Measurements from ENCODE around the gene FAM3A.

Gene FAM3A

GRCh38 chrX:154478728-154479622, 37.1 kb downstream of the FAM3A start, which contains the start of gene LAGE3:
LAGE3 (minus strand) TSS chrX:154479281; CDS start chrX:154478915, 366 bp downstream.
- peak; percentile 55 to 78 for DNase-seq

DNA sequence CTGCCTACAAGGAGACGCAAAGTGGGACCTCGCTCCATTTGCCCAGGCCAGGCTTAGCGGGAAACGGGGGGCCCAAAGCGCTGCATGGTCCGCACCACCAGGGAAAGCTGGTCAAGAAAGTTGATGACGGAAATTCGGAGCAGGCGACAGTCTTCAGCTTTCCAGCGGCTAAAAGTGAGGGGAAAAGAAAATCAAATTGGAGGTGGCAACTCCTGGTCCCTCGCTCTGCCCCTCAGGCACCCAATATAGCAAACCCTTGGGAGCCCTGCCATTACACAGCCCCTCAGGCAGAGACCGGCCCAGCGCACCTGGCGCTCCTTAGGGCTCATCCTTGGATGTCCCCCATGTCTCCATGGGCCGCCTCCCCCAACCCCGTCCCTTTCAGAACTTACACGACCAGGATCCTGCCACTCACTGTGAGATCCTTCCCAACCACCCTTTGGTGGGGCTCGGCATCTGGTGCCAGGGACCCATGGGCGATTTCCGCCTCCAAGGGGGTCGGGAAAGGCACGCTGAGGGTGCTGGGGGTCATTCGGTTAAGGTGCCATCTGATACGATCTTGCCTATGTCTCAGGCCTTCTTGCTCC, 38.0 kb downstream of the FAM3A start:
- DNase-seq, result no peak

- no peak for DNase-seq
These were observed 39.2 kb downstream of the FAM3A start for GRCh38 chrX:154476821-154477220.

GRCh38 chrX:154473683-154474082, 42.3 kb downstream of the FAM3A start:
- DNase-seq, result no peak

GRCh38 chrX:154472685-154473632, 43.1 kb downstream of the FAM3A start:
- DNase-seq, result no peak

GRCh38 chrX:154471839-154472684, 44.0 kb downstream of the FAM3A start:
- DNase-seq, result no peak

GRCh38 chrX:154470914-154471568, 45.0 kb downstream of the FAM3A start:
- no peak for DNase-seq

DNA sequence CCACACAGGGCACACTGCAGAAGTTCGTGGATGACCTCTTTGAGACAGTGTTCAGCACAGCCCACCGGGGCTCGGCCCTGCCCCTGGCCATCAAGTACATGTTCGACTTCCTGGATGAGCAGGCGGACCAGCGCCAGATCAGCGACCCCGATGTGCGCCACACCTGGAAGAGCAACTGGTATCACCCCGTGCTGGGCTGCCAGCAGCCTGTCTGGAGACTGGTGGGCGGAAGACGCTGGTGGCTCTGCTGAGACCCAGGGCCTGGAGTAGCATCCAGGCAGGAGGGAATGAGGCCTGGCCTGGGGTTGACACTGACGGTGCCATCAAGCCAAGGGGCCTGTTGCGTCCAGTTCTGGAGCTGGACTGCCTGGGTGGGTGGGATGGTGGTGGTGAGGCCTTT, 45.6 kb downstream of the FAM3A start:
- DNase-seq, result no peak

DNA sequence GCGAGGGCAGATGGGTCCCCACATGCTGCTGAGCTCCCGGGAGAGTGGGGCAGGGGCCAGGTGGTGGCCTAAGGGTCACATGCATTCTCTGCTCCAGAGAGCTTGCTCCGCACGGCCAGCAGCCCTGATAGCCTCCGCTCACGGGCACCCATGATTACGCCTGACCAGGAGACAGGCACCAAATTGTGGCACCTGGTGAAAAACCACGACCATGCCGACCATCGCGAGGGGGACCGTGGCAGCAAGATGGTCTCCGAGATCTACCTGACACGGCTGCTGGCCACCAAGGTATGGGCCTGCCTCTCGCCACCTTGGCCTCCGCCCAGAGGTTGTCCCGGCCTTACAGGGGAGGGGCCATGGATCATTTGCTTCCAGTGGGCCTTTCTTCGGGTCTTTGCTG, 46.2 kb downstream of the FAM3A start:
- no peak for DNase-seq

DNA sequence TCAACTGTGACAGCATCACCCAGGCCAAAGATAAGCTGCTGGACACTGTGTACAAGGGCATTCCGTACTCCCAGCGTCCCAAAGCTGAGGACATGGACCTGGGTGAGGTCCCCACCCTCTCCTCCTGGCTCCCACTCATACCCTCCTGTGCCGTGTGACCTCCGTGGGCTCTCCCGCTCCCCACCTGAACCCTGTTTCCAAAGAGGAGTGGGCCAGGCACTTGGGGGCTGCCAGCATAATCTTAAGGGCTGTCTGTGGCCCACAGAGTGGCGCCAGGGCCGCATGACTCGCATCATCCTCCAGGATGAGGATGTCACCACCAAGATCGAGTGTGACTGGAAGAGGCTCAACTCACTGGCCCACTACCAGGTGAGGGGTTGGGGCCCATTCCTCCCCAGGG, 46.9 kb downstream of the FAM3A start:
- no peak for DNase-seq

DNA sequence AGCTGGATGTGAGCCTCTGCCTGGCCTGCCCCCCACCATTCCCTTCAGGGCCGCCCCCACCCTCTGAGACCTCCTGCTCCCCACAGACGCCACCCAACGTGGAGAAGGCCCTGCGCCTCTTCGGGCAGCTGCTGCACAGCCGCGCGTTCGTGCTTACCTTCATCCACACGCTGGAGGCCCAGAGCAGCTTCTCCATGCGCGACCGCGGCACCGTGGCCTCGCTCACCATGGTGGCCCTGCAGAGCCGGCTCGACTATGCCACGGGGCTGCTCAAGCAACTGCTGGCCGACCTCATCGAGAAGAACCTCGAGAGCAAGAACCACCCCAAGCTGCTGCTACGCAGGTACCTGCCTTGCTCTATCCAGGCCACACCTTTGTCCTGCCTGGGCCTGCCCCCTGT, 47.8 kb downstream of the FAM3A start:
- DNase-seq, result no peak

DNA sequence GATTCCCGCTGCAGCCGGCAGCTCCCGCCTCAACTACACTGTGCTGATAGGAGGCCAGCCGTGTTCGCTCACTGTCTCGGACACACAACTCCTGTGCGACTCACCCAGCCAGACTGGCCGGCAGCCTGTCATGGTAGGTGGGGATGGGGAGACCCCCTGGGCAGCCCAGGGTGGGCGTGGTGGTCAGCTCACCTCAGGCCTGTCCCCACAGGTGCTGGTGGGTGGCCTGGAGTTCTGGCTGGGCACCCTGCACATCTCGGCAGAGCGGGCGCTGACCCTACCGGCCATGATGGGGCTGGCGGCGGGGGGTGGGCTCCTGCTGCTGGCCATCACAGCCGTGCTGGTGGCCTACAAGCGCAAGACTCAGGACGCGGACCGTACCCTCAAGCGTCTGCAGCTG, 48.5 kb downstream of the FAM3A start:
- DNase-seq, result no peak

GRCh38 chrX:154466907-154467306, 49.1 kb downstream of the FAM3A start:
- no peak for DNase-seq

GRCh38 chrX:154466036-154466435, 50.0 kb downstream of the FAM3A start:
- DNase-seq, result no peak

DNA sequence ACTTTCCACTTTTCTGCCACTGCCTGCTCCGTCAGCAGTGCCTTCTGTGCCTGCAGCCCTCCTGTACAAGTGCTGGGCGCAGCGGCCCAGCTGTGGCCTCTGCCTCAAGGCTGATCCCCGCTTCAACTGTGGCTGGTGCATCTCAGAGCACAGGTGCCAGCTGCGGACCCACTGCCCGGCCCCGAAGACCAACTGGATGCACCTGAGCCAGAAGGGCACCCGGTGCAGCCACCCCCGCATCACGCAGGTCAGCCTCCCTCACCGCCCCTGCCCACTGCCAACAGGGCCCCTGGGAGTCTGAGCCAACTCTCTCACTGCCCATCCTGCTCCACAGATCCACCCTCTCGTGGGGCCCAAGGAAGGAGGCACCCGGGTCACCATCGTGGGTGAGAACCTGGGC, 50.4 kb downstream of the FAM3A start:
- DNase-seq, result no peak

DNA sequence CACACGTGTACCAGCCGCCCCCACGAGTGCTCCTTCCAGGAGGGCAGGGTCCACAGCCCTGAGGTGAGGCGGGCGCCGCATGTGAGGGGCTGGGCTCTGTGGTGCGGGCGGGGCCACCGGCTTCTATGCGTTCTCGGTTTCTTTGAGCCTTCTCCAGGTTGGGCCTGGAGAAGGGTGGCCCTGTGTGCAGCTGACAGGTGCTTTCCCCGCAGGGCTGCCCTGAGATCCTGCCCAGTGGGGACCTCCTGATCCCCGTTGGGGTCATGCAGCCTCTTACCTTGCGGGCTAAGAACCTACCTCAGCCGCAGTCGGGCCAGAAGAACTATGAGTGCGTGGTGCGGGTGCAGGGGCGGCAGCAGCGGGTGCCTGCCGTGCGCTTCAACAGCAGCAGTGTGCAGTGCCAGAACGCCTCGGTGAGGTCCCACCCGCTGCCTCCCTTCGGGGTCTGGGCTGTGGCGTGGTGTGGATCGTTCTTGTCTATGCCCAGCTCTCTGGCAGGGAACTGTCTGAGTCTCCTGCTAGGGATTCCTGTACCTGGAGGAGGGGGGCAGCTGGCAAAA, 51.1 kb downstream of the FAM3A start:
- DNase-seq, result no peak

DNA sequence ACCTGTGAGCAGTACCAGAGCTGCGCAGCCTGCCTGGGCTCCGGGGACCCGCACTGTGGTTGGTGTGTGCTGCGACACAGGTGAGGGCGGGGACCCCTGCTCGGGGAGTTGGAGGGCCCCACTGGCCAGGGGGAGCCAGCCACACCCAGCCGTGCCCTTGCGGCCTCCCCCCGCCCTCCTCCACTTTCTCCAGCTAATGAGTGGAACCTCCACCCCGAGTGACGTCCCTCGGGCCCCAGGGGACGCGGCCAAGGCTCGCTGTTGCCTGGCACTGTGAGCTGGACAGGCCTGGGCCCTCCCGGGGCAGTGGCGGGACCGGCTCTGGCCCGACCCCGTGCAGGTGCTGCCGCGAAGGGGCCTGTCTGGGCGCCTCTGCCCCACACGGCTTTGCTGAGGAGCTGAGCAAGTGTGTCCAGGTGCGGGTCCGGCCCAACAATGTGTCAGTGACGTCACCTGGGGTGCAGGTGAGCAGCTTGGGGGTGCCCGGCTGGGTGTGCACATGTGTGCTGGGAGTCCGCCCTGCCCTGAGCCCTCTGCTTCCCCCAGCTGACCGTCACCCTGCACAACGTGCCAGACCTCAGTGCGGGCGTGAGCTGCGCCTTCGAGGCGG, 52.3 kb downstream of the FAM3A start:
- no peak for DNase-seq

GRCh38 chrX:154462396-154462795, 53.6 kb downstream of the FAM3A start:
- DNase-seq, result no peak

GRCh38 chrX:154460326-154460725, 55.7 kb downstream of the FAM3A start:
- no peak for DNase-seq

DNA sequence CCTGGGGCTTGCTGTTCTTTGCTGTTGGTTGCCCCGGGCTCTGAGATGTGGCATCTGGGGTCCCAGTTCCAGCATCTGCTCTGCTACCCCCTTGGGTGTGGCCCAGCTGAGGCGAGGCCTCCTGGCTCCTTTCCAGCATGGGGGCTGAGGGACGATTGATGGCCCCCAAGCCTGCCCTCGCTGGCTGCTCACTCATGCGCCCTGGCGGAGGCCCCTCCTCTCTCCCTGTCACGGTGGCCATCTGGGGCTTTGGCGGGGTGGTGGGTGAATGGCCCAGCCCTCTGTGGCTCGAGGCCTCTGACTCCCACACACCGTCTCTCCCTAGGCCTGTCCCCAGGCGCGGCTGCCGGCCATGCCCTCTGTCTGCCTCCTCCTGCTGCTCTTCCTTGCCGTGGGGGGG, 56.2 kb downstream of the FAM3A start:
- DNase-seq, result no peak

Measured in NCI-H2081 (cell line).